GM21381 (cell line): ENCODE results near the gene SLC4A11.
"Not testable (repeated sequence)": the region's sequence is repeated elsewhere in the genome, so short reads cannot be mapped to it uniquely, and the experiment has no call there.

ENCODE experiments used
- ATAC-seq: cut with Tn5 transposase; IDR thresholded peaks from one replicate; pipeline ENCODE4 v1.9.1; 2021; ENCODE audit warnings: mild to moderate bottlenecking, moderate library complexity; ENCODE audit not compliant: unreplicated experiment

Gene SLC4A11

GRCh38 chr20:3229158-3229557, 9.8 kb downstream of the SLC4A11 start:
- no peak for ATAC-seq

- no peak for ATAC-seq
Observed at GRCh38 chr20:3228750-3229032, 10.3 kb downstream of the SLC4A11 start.

GRCh38 chr20:3227936-3228749, 10.8 kb downstream of the SLC4A11 start:
- no peak for ATAC-seq

- ATAC-seq, result no peak
Observed at GRCh38 chr20:3227506-3227905, 11.5 kb downstream of the SLC4A11 start.

DNA sequence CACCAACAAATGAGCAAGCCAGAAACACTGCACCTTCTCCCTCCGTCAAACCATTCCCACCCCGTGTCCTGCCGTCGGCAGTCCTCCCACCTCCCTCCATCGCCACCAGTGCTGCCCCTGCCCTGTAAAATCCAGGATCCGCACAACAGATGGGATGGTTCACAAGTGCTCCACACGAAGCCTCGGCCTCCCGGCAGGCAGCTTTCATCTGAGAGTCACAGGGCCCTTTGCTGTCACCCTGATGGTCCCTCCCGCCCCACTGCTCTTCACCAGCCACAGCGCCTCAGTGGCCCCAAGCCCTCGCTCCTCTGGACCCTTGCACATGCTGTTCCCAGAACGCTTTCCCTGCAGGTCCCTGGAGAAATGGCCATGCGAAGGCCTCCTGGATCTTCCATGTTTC, 12.1 kb downstream of the SLC4A11 start:
- no peak for ATAC-seq

DNA sequence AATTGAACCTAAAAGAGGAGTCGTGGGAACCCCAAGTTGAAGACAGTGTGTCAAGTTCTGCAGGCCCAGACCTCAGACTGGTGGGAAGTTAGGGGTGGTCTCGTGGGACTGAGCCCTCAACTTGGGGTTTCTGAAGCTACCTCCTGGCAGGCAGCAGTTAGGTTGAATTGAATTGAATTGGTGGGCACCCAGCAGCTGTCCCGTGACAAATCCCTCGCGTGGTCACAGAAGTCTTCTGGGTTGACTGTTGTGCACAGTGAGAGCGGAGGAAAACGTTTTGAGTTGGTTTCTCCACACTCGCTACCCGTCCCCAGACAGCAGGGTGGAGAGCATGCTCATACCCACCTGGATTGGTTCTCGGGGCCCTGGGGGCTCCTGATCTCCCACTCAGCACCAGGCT, 12.9 kb downstream of the SLC4A11 start:
- no peak for ATAC-seq

DNA sequence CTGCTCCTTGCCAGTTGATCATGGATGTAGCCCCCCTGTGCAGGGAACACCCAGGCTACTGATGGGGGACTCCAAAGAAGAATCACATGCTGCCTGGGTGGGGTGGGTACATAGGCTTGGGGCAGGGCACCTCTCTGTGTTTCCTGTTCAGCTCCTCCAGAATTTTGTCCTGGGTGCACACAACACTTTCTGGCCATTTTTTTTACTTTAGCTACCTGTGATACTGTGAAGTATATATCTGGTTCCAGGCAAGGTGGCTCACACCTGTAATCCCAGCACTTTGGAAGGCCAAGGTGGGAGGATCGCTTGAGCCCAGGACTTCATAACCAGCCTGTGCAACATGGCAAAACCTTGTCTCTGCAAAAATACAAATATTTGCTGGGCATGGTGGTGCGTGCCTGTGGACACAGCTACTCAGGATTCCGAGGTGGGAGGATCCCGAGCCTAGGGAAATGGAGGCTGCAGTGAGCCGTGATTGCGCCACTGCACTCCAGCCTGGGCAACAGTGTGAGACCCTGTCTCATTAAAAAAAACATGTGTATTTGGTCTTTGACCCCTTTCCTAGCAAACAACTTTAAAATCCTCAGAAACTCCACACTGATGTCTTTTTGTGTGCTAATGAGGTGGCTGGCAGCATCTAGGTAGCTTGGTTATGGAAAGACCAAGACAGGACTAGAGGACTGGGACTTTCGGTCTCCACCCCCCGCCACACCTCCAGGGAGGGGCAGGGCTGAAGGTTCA, 14.1 kb downstream of the SLC4A11 start:
- no peak for ATAC-seq

DNA sequence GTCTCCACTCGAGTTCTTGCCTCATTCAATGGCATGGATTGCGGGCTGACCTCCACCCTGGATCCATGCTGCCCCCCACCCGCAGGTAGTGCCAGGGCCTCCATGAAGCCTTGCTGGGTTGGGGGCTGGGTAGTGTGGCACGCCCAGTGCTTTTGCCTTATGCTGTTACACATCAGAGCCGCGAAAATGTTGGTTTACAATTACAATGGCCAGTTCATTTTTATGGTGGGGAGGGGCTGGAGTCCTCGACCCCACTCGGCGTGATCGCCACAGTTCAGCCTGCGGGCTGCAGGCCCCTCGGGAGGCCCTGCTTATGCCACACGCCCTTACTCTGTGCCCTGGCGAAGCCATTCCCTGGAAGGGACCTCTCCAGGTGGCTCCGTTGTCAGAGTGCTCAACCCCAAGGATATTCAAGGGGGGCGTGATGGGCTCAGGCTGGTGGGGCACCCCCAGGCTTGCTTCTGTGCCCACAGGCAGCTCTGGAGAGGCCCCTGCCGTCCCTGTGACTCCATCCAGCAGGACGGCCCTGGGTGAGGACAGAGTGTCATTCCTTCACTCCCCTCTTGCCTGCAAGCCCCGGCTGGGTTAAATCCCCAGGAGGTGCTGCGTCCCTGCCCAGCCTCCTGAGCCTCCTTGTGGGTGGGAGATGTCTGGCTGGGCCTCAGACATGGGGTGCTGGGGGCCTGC, 14.9 kb downstream of the SLC4A11 start:
- ATAC-seq, result no peak

- ATAC-seq, result no peak
Observed at GRCh38 chr20:3223651-3223993, 15.4 kb downstream of the SLC4A11 start.

GRCh38 chr20:3222635-3223600, 16.1 kb downstream of the SLC4A11 start:
- no peak for ATAC-seq

DNA sequence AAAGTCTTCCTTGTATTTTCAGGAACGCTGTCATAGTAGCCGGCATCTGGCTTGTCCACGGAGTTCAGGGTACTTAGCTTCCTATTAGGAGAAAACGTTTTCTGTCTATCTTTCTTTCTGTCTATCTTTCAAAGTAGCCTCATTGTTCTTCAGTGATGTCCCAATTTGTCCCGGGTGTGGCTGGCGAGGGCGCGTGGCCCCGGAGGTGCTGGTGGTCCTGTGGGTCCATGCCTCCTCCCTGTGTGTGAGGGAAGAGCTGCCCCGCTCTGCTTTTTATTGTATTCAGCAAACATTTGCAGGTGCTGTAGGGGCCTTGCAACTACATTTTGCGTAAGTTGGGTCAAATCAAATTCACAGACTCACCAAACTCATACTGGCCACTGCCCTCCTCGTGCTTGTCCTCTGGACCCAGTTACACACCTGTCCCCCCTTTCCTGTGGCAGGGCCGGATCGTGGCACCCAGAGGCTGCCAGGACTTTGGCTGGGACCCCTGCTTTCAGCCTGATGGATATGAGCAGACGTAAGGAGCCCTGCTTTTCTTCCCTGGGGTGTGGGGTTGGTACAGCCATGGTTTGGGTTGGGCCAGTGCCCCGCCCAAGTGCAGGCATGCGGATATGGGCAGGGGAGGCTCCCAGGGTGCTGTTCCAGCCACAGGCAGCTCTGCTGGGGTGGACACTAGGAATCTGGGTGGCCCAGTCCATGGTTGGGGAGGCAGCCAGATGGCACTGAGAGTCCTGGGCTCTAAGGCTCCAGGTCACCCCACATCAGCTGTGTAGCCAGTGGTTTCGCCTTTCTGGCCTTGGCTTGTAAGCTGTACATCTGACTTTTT, 17.4 kb downstream of the SLC4A11 start:
- ATAC-seq, result no peak

DNA sequence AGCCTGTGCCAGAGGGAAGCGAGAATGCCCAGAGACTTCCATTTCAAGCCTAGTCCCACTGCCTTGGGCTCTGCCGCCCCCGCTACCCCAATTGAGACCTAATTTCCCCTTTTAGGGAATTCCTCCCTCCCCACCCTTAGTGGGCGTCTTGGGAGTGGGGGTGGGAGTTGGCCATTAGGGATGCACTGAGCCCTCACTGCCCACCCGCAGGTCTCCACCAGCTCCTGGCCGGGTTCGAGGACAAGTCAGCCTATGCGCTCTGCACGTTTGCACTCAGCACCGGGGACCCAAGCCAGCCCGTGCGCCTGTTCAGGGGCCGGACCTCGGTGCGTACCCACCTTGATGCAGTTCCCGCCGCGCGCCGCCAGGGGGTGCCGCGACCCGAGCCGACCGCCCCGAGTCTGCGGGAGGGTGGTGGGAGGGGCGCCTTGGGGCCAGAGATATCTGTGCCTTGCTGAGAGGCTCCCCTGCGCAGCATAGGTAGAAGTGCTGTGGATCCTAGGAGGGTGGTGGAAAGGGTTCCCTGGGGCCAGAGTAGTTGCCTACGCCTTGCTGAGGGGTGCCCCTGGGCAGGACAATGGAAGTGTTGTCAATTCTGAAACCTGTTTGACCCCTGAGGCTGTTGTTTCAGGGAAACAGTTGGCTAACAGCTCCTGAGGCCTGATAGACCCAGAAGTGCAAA, 20.5 kb downstream of the SLC4A11 start:
- ATAC-seq, result no peak

GRCh38 chr20:3215359-3215917, 23.6 kb downstream of the SLC4A11 start:
- ATAC-seq, result not testable (repeated sequence)

- ATAC-seq, result no peak
Observed at GRCh38 chr20:3213226-3213625, 25.8 kb downstream of the SLC4A11 start.

DNA sequence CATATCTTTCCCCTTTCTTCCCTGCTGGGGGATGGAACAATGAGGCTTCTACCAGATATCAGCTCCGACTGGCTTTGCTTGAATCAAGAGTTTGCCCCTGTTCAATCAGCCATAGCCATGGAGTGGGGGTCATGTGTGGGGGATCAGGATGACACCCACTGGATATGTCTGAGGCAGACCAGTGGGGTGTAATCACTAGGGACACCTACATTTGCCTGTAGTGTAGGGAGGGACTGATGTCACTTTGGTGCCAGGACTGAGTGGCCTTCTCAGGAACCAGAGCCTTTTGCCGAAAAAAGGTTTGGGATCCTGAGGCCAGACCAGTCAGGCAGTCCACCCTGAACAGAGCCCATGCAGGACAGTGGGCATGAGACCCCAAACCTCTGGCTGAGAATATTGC, 28.6 kb downstream of the SLC4A11 start:
- ATAC-seq, result no peak

- ATAC-seq, result no peak
Observed at GRCh38 chr20:3209946-3210317, 29.1 kb downstream of the SLC4A11 start.

- ATAC-seq, result no peak
Observed at GRCh38 chr20:3209257-3209945, 29.6 kb downstream of the SLC4A11 start, which contains the start of gene ITPA. Gene ITPA, plus strand, starts transcription at chr20:3209498. Its CDS starts 54 bp downstream, at chr20:3209552.

GRCh38 chr20:3208786-3209256, 30.2 kb downstream of the SLC4A11 start:
- ATAC-seq, result no peak
